Endothelial cell of umbilical vein (primary cell): Measurements from ENCODE around the gene PRKAG2. TPM values are rescaled to one million over a fixed set of nuclear protein-coding genes. Genes with fewer than 3 reads are reported as not detected.

Experiments
- BruUV-seq: library from RNA; stranded (reverse); fragments of 400-500 nt; replicated peaks from 2 replicates; lab custom pipeline; 2021; lab: Mats Ljungman, UMichigan
- CTCF ChIA-PET: fragments of 300-600, 350-600 bp; sonication (Branson Sonifier 250); formaldehyde crosslinking; loops from one replicate; lab custom pipeline; 2021; ENCODE audit warnings: antibody characterized with exemption, inconsistent platforms; lab: Charles Lee
- POLR2A ChIA-PET: fragments of 300-600, 350-600 bp; sonication (Branson Sonifier 250); formaldehyde crosslinking; loops from one replicate; lab custom pipeline; 2021; ENCODE audit warnings: antibody characterized with exemption, inconsistent platforms; lab: Charles Lee
- DNase-seq: peaks from one replicate; pipeline ENCODE4 v3.0.0-alpha.2; 2011; ENCODE audit warnings: low read depth, low spot score
- FAIRE-seq: peaks from 2 replicates; lab custom pipeline; 2011; peaks lifted over from hg19 to GRCh38; lab: Jason Lieb, UNC
- H2AFZ ChIP-seq: 2 replicates; pipeline ENCODE4 v1.6.0; 2012; ENCODE audit warnings: low read depth, low read length, control low read depth, inconsistent platforms
- H3K27ac ChIP-seq: 2 replicates; pipeline ENCODE4 v1.5.1; 2011; ENCODE audit warnings: low read depth, mild to moderate bottlenecking, control low read depth, low read length, moderate library complexity; ENCODE audit not compliant: insufficient read depth
- H3K27me3 ChIP-seq, 2 experiments: 2 replicates each; pipeline versions ENCODE4 v1.6.0 to v1.6.1; 2011; ENCODE audit warnings: low read length in 2 of 2, mixed read lengths in 1 of 2; ENCODE audit not compliant: control insufficient read depth in 2 of 2, insufficient read depth in 2 of 2
- H3K36me3 ChIP-seq, 2 experiments: 2 replicates in 1 of 2; 3 replicates in 1 of 2; pipeline ENCODE4 v1.5.1; 2011; ENCODE audit warnings: low read length in 2 of 2, mild to moderate bottlenecking in 1 of 2, moderate library complexity in 1 of 2; ENCODE audit not compliant: control insufficient read depth in 2 of 2, insufficient read depth in 2 of 2; ENCODE audit errors: extremely low read depth in 1 of 2
- H3K4me1 ChIP-seq: 3 replicates; pipeline ENCODE4 v1.5.1; 2011; ENCODE audit warnings: mild to moderate bottlenecking, low read length; ENCODE audit not compliant: control insufficient read depth, insufficient read depth; ENCODE audit errors: extremely low read depth
- H3K4me2 ChIP-seq: 2 replicates; pipeline ENCODE4 v1.6.1; 2011; ENCODE audit warnings: low read length, control low read depth, mixed read lengths; ENCODE audit not compliant: insufficient read depth
- H3K4me3 ChIP-seq, 3 experiments: fragments of 200-600 bp in 1 of 3; sonication (generic), shearing (Covaris generic) in 1 of 3; replicated peaks in 1 of 3; 2 replicates each; pipeline ENCODE4 v1.5.1; 2011 to 2016; ENCODE audit warnings: control low read depth in 3 of 3, low read length in 3 of 3, mild to moderate bottlenecking in 2 of 3, inconsistent platforms in 1 of 3, low read depth in 1 of 3, moderate library complexity in 1 of 3; ENCODE audit not compliant: insufficient read depth in 1 of 3
- H3K79me2 ChIP-seq: 2 replicates; pipeline ENCODE4 v1.6.0; 2012; ENCODE audit warnings: low read length, inconsistent platforms; ENCODE audit not compliant: control insufficient read depth, insufficient read depth
- H3K9ac ChIP-seq: replicated peaks from 2 replicates; pipeline ENCODE3; 2011; ENCODE audit warnings: low read length, control low read depth; ENCODE audit not compliant: insufficient read depth; ENCODE audit errors: extremely low read depth
- H3K9me1 ChIP-seq: replicated peaks from 3 replicates; pipeline ENCODE4 v1.6.0; 2011; ENCODE audit warnings: mild to moderate bottlenecking, low read length; ENCODE audit not compliant: control insufficient read depth, insufficient read depth; ENCODE audit errors: extremely low read depth
- H3K9me3 ChIP-seq: replicated peaks from 2 replicates; pipeline ENCODE4 v1.5.1; 2012; ENCODE audit warnings: low read length, inconsistent platforms; ENCODE audit not compliant: control insufficient read depth, insufficient read depth
- H4K20me1 ChIP-seq: replicated peaks from 2 replicates; pipeline ENCODE3; 2011; ENCODE audit warnings: mild to moderate bottlenecking, low read length; ENCODE audit not compliant: control insufficient read depth, insufficient read depth; ENCODE audit errors: extremely low read depth
- CTCF ChIP-seq, 2 donors: IDR thresholded peaks; 1 replicate in 1 of 2; 2 replicates in 1 of 2; pipeline ENCODE4 v1.5.1; 2011; ENCODE audit warnings: low read length in 2 of 2, mild to moderate bottlenecking in 2 of 2, moderate library complexity in 2 of 2, control low read depth in 1 of 2, inconsistent platforms in 1 of 2, low read depth in 1 of 2; ENCODE audit not compliant: insufficient read depth in 1 of 2; ENCODE audit errors: extremely low read depth in 1 of 2
- EZH2 ChIP-seq: IDR thresholded peaks from 2 replicates; pipeline ENCODE4 v1.6.1; 2012; ENCODE audit warnings: borderline replicate concordance, low read depth, mild to moderate bottlenecking, moderate library complexity, low read length, inconsistent platforms; ENCODE audit not compliant: severe bottlenecking
- FOS ChIP-seq: IDR thresholded peaks from 2 replicates; pipeline ENCODE4 v1.6.1; 2011; ENCODE audit warnings: mild to moderate bottlenecking, low read length, moderate library complexity, borderline replicate concordance; ENCODE audit not compliant: insufficient read depth
- GATA2 ChIP-seq: IDR thresholded peaks from 2 replicates; pipeline ENCODE4 v1.7.0; 2011; ENCODE audit warnings: low read depth, mild to moderate bottlenecking, moderate library complexity, mixed read lengths, low read length; ENCODE audit not compliant: insufficient read length, insufficient read depth
- JUN ChIP-seq: IDR thresholded peaks from 2 replicates; pipeline ENCODE4 v1.6.1; 2011; ENCODE audit warnings: borderline replicate concordance, low read depth; ENCODE audit not compliant: insufficient read length, insufficient read depth
- MAX ChIP-seq: IDR thresholded peaks from 2 replicates; pipeline ENCODE4 v1.6.1; 2011; ENCODE audit not compliant: insufficient read depth, insufficient read length
- MYC ChIP-seq: IDR thresholded peaks from one replicate; pipeline ENCODE4 v1.6.1; 2011; ENCODE audit warnings: mild to moderate bottlenecking, low read depth, low read length
- POLR2A ChIP-seq: IDR thresholded peaks from 2 replicates; pipeline ENCODE4 v1.6.1; 2012; ENCODE audit warnings: low read depth, mild to moderate bottlenecking, control low read depth, low read length
- POLR2AphosphoS5 ChIP-seq: IDR thresholded peaks from 2 replicates; pipeline ENCODE4 v1.6.1; 2012; ENCODE audit warnings: low read depth, mild to moderate bottlenecking, control low read depth, low read length, moderate library complexity; ENCODE audit not compliant: insufficient read depth
- dilution Hi-C: fragments of 300-500 bp; cut with MboI; formaldehyde crosslinking; loops from one replicate; pipeline ENCODE4 v1.15.0; 2019; ENCODE audit warnings: low sequenced_read_pairs; ENCODE audit not compliant: extremely low pct_ligation_motif_present
- intact Hi-C: fragments of 100-400 bp; cut with micrococcal nuclease; formaldehyde crosslinking; loops from one replicate; pipeline ENCODE4 v1.10.0; 2022
- polyA plus RNA-seq, 4 experiments: library from polyadenylated mRNA; depleted of rRNA in 3 of 4; stranded (reverse) in 3 of 4; unstranded in 1 of 4; fragments of >200 nt; gene quantifications; 2 replicates each; pipeline versions ENCODE4 v1.2.1 to v1.2.3, GENCODE V29; 2011 to 2012; ENCODE audit warnings: missing spikeins in 1 of 4
- total RNA-seq: library from RNA; stranded (reverse); gene quantifications from 2 replicates; pipeline ENCODE4 v1.2.3, GENCODE V29; 2021

PRKAG2 gene
- total and polyA plus RNA-seq, 2 donors (not counting 3 experiments of a cell fraction or from before 2014, with no cell fraction given), result 19.3 to 51.5 TPM

- ChIA-PET CTCF (interaction anchor here (2.1 to 2.9 kb wide), 2 partner anchors 16 to 74 kb away, joined by 6 to 17 read pairs; no protein-coding TSS in a partner anchor), POLR2A (no interaction called here)
- Histone ChIP-seq H3K79me2 (no peaks in the 10 kb centered on the region), H3K4me2 (no peak overlapping the region), H3K9ac (no peak overlapping the region), H3K9me1 (no peaks in the 10 kb centered on the region), H4K20me1 (no peaks in the 10 kb centered on the region), H3K4me3 (no peak overlapping the region), H2AFZ (no peak overlapping the region), H3K27ac (no peak overlapping the region), H3K9me3 (no peaks in the 10 kb centered on the region), H3K4me1 (no peaks in the 10 kb centered on the region), H3K36me3 (no peaks in the 10 kb centered on the region), H3K27me3 (no peaks in the 10 kb centered on the region)
- intact Hi-C loops (no loop called here), dilution Hi-C loops (no loop called here)
- FAIRE-seq (no peak), DNase-seq (no peak)
- BruUV-seq, result no TSS peak
- no peak for TF ChIP-seq GATA2
- TF ChIP-seq MAX, result no peak
- TF ChIP-seq EZH2, result no peak
- no peak for TF ChIP-seq FOS
- TF ChIP-seq CTCF (IDR thresholded peaks at IDR 0.05; ENCODE audit: extremely low read depth in 1 of 2, insufficient read depth in 1 of 2, low read depth in 1 of 2, low read length in 2 of 2), result no peak
- no peak for TF ChIP-seq POLR2A
- no peak for TF ChIP-seq MYC
- TF ChIP-seq JUN, result no peak
- no peak for TF ChIP-seq POLR2AphosphoS5
Measured at GRCh38 chr7:151707105-151707469, 169.8 kb downstream of the PRKAG2 start.
